GM08714 (cell line): ENCODE results near the gene SLC4A2.

Source experiments
- H3K4me3 ChIP-seq: fragments of 200-500 bp; sonication (Bioruptor generic); 2 replicates; pipeline ENCODE4 v1.5.1; 2014; ENCODE audit warnings: mild to moderate bottlenecking, low read length, inconsistent platforms
- ZNF274 ChIP-seq: IDR thresholded peaks from 2 replicates; pipeline ENCODE4 v1.6.1; 2012; ENCODE audit warnings: mild to moderate bottlenecking, low read depth, low read length

SLC4A2 gene

GRCh38 chr7:151081170-151082101 lies 22.0 kb downstream of the SLC4A2 start:
- TF ChIP-seq ZNF274 = no peak
- peak overlapping the region; percentile 29; the same call in 1 of the 2 replicates for H3K4me3 ChIP-seq

GRCh38 chr7:151082141-151083070 lies 23.0 kb downstream of the SLC4A2 start:
- no peak for TF ChIP-seq ZNF274
- H3K4me3 ChIP-seq = peak overlapping the region; percentile 90

GRCh38 chr7:151083071-151083823 lies 23.9 kb downstream of the SLC4A2 start, which contains the start of gene TMUB1:
Gene TMUB1, minus strand, starts transcription at chr7:151083493. Its CDS starts 930 bp downstream, at chr7:151082563.
- TF ChIP-seq ZNF274 = no peak
- H3K4me3 ChIP-seq = peak within 1 kb of the TSS; percentile 90

- H3K4me3 ChIP-seq = peak overlapping the region; percentile 90; the same call in 1 of the 2 replicates
- TF ChIP-seq ZNF274 = no peak
Measured at GRCh38 chr7:151083824-151084160, 24.4 kb downstream of the SLC4A2 start.

GRCh38 chr7:151085329-151085690 lies 25.9 kb downstream of the SLC4A2 start:
- no peak for TF ChIP-seq ZNF274
- H3K4me3 ChIP-seq = peak overlapping the region; percentile 54; the same call in 1 of the 2 replicates

GRCh38 chr7:151085691-151086620 lies 26.6 kb downstream of the SLC4A2 start, which contains the start of gene AGAP3:
Gene AGAP3, plus strand, starts transcription at chr7:151086475. Its CDS starts 267 bp downstream, at chr7:151086742.
- peak within 1 kb of the TSS; percentile 90 for H3K4me3 ChIP-seq
- TF ChIP-seq ZNF274 = no peak

- H3K4me3 ChIP-seq = peak overlapping the region; percentile 90
Measured at GRCh38 chr7:151086802-151087244, 27.4 kb downstream of the SLC4A2 start.

GRCh38 chr7:151087245-151088018 lies 28.0 kb downstream of the SLC4A2 start:
- H3K4me3 ChIP-seq = peak overlapping the region; percentile 90
- TF ChIP-seq ZNF274 = no peak

More at GRCh38 chr7:151086802-151087244, 27.4 kb downstream of the SLC4A2 start:
- no peak for TF ChIP-seq ZNF274

- peak overlapping the region; percentile 90; the same call in 1 of the 2 replicates for H3K4me3 ChIP-seq
- no peak for TF ChIP-seq ZNF274
Measured at GRCh38 chr7:151088019-151088855, 28.8 kb downstream of the SLC4A2 start.

GRCh38 chr7:151088856-151089699 lies 29.7 kb downstream of the SLC4A2 start:
- TF ChIP-seq ZNF274 = no peak
- peak overlapping the region; percentile 90; the same call in 1 of the 2 replicates for H3K4me3 ChIP-seq
